Stimulated activated naive CD8-positive, alpha-beta T cell treated with anti-CD3 and anti-CD28 coated beads, Interleukin-15, amount 100 ng/mL, for 72 hours (primary cell): ENCODE results near the gene IGLL5.
A peak's percentile ranks its signal among the peaks of the same experiment; 100 is the strongest.

Source experiments
- ATAC-seq: fragments of 150-1000 bp; cut with Tn5 transposase; 2 replicates; pipeline ENCODE4 v1.10.0; 2021; ENCODE audit warnings: mild to moderate bottlenecking, moderate library complexity
- DNase-seq, 2 donors: peaks; one replicate each; pipeline ENCODE4 v3.0.0; 2021 to 2022
- H3K27ac Mint-ChIP-seq, 2 donors: one replicate each; pipeline ENCODE4 v1.8.0; 2022; ENCODE audit warnings: mild to moderate bottlenecking in 2 of 2, mixed read lengths in 2 of 2, moderate library complexity in 2 of 2
- H3K27me3 Mint-ChIP-seq: one replicate; pipeline ENCODE4 v1.8.0; 2022; ENCODE audit warnings: mixed read lengths
- H3K4me1 Mint-ChIP-seq: one replicate; pipeline ENCODE4 v1.8.0; 2022; ENCODE audit warnings: mild to moderate bottlenecking, mixed read lengths
- H3K4me3 Mint-ChIP-seq, 2 donors: one replicate each; pipeline ENCODE4 v1.8.0; 2022; ENCODE audit warnings: mild to moderate bottlenecking in 2 of 2, mixed read lengths in 2 of 2, moderate library complexity in 1 of 2
- H3K9me3 Mint-ChIP-seq, 2 donors: one replicate each; pipeline ENCODE4 v1.8.0; 2022; ENCODE audit warnings: mixed read lengths in 2 of 2

IGLL5 gene

DNA sequence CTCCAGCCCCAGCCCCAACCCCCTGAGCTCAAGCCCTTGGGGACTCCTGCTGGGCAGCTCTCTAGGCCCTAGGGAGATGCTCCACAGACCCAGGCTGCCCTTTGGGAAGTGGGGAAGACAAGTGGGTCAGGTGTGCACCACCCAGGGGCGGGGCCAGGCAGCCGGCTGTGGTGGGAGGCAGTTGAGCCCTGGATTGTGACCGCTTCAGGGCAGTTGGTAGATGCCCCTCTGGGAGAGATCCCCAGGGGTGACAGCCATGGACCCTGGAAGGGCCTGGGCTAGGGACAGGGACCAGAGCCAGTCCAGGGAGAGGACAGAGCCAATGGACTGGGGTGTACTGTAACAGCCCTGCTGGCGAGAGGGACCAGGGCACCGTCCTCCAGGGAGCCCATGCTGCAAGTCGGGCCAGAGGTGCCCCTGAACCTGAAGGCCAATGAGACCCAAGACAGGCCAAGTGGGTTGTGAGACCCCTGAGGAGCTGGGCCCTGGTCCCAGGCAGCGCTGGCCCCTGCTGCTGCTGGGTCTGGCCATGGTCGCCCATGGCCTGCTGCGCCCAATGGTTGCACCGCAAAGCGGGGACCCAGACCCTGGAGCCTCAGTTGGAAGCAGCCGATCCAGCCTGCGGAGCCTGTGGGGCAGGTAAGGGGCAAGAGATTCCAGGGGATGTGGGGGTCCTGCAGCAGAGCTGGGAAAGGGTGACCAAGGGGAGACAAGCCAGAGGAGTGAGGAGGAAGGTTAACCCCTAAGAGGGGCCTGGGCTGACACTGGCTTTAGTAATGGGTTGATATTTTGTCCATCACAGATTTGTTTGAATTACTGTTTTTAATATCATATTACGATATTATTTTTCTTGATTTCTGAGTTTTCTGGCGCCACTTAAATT is at the start of gene IGLL5:
TSS of gene IGLL5 (plus strand) at position 196 of the 883 bp plus-strand sequence. CDS start at position 434, 238 bp downstream.
- no peak for DNase-seq
- peaks cover 30% of the 10 kb centered on the region for H3K4me1 Mint-ChIP-seq
- ATAC-seq = no peak
- peaks cover 56% of the 10 kb centered on the region for H3K27me3 Mint-ChIP-seq
- H3K9me3 Mint-ChIP-seq = no peaks in the 10 kb centered on the region
- H3K4me3 Mint-ChIP-seq = no peak within 1 kb of the TSS
- no peak within 1 kb of the TSS for H3K27ac Mint-ChIP-seq

DNA sequence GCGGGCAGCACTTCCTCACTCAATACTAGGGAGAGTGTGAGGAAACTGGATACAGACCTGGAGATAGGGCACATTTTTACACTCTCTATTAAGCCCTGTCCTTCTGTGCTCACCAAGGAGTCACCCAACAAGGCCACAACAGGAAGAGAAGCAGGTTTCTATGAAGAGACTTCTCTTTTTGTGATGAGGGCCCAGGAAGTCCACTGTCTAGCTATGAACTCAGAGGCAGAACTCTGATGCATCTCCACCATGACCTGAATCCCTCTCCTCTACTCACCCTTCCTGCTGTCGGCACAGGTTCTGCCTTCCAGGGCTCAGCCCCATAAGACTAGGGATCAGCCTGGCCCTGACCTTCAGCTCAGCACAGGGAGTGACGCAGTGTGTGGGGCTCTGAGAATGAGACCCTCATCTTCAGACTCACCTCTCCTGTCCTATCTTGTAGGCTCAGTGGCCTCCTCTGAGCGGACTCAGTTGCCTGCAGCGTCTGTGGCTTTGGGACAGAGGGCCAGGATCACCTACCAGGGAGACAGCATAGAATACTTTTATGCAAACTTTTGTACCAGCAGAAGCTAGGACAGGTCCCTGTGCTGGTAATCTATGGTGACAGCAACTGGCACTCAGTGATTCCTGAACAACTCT is 49.3 kb upstream of the IGLL5 start:
- no peak for ATAC-seq
- no peak overlapping the region for H3K4me3 Mint-ChIP-seq
- H3K27ac Mint-ChIP-seq = no peak overlapping the region
- H3K4me1 Mint-ChIP-seq = peaks cover 23% of the 10 kb centered on the region
- no peak for DNase-seq
- H3K9me3 Mint-ChIP-seq = no peaks in the 10 kb centered on the region
- H3K27me3 Mint-ChIP-seq = no peaks in the 10 kb centered on the region

DNA sequence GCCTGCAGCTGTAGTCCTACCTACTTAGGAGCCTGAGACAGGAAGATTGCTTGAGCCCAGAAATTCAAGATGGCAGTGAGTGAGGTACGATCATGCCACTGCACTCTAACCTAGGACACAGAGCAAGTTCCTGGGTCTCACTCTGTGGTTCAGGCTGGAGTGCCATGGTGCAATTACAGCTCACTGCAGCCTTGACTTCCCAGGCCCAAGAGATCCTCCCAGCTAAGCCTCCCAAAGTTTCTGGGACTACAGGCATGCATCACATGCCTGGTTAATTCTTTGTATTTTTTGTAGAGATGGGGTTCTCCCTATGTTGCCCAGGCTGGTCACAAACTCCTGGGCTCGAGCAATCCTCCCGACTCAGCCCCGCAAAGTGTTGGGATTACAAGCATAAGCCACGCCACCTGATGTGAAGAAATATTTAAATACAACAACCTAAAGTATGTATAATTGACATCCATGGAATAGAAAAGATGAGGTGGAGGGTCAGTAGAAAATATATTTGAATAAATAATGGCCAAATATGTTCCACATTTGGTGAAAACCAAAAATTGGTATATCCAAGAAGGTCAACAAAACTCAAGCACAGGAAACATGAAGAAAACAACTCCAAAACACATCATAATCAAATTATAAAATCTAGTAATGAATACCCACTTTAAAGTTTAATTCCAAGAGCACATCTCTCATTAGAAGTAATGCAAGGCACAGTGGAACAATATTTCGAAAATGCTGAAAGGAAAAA is 47.9 kb upstream of the IGLL5 start:
- H3K4me3 Mint-ChIP-seq = no peak overlapping the region
- DNase-seq (no peak), ATAC-seq (no peak)
- H3K27me3 Mint-ChIP-seq = no peaks in the 10 kb centered on the region
- H3K27ac Mint-ChIP-seq = no peak overlapping the region
- H3K4me1 Mint-ChIP-seq = peaks cover 33% of the 10 kb centered on the region
- H3K9me3 Mint-ChIP-seq = no peaks in the 10 kb centered on the region

DNA sequence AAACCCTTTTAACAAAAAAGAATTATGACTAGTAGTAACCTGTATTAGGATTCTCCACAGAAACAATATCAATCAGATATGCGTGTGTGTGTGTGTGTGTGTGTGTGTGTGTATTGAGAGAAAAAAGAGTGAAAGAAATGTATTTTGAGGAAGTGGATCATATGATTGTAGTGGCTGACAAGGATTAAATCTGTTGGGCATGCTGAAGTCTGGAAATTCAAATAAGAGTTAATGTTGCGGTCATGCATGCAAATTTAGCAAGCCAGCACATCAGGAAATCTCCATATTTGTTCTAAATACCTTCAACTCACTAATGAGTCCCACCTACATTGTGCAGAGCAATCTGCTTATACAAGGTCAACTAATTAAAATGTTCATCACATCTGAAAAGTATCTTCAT is 46.8 kb upstream of the IGLL5 start:
- ATAC-seq (no peak), DNase-seq (no peak)
- Mint-ChIP-seq H3K4me1 (peaks cover 37% of the 10 kb centered on the region), H3K4me3 (no peak overlapping the region), H3K27ac (no peak overlapping the region), H3K9me3 (no peaks in the 10 kb centered on the region), H3K27me3 (no peaks in the 10 kb centered on the region)

DNA sequence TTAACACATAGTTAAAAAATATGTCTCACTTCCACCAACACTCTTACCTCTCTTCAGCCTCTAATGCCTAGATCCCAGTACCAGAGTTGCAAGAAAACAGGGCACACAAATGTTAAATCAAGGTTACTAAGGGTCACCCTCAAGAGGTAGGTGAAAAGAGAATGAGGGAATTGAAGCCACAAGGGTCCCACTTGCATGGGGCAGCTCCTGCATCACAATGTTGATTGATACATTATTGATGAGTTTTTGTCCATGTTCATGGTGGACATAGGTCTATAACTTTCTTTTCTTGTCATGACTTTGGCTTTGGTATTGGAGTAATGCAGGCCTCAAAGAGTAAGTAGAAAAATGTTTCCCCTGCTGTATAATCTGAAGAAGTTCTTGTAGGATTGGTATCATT is 46.0 kb upstream of the IGLL5 start:
- Mint-ChIP-seq H3K27ac (no peak overlapping the region), H3K4me1 (peaks cover 37% of the 10 kb centered on the region), H3K9me3 (no peaks in the 10 kb centered on the region), H3K4me3 (no peak overlapping the region), H3K27me3 (no peaks in the 10 kb centered on the region)
- ATAC-seq (no peak), DNase-seq (no peak)

DNA sequence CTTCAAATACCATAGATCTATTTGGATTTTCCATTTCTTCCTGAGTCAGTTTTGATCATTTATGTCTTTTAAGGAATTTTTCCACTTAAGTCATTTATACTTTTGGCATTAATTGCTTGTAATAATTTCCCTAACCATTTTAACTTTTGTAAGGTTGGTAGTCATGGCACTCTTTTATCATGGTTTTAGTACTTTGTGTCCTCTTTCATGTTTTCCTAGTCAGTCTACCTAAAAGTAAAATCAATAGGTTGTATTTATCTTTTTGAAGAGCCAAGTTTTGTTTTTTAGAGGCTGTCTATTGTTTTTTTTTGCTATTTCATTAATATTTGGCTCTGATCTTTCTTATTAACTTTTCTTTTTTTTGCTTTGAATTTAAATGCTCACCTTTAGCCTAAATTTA is 45.5 kb upstream of the IGLL5 start:
- no peak for DNase-seq
- no peaks in the 10 kb centered on the region for H3K27me3 Mint-ChIP-seq
- no peaks in the 10 kb centered on the region for H3K9me3 Mint-ChIP-seq
- no peak overlapping the region for H3K27ac Mint-ChIP-seq
- peaks cover 33% of the 10 kb centered on the region for H3K4me1 Mint-ChIP-seq
- no peak overlapping the region for H3K4me3 Mint-ChIP-seq
- ATAC-seq = no peak

DNA sequence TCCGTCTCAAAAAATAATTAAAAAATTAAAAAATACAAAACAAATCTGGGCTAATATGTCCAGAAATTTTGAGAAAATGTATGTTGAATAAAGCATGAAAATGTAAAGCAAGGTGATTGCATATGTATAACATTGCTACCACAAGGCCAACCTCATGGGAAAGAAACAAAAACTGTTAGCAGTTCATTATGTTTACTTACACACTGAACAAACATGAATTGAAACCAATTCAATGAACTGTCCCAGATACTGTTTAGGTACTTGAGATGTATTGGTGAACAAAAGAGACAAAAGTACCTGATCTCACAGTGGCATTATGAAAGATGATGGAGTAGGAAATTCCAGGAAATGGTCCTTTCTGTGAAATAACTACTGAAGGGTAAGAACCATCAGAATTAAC is 43.8 kb upstream of the IGLL5 start:
- no peak overlapping the region for H3K4me3 Mint-ChIP-seq
- no peak overlapping the region for H3K27ac Mint-ChIP-seq
- H3K4me1 Mint-ChIP-seq = peaks cover 27% of the 10 kb centered on the region
- ATAC-seq (no peak), DNase-seq (no peak)
- H3K9me3 Mint-ChIP-seq = no peaks in the 10 kb centered on the region
- no peaks in the 10 kb centered on the region for H3K27me3 Mint-ChIP-seq

DNA sequence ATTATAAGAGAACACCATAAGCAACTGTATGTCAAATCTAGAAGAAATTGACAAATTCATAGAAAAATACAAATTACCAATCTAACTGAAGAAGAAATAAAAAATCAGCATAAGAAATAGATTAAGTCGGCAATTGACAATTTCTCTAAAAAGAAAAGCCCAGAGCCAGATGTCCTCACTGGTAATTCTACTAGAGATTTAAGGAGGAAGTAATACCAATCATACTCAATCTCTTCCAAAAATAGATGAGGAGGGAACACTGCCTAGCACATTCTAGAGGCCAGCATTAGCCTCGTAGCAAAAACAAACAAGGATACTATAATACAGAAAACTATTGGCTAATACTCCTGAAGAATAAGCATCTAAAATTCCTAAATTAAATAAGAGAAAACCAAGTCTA is 40.4 kb upstream of the IGLL5 start:
- H3K27ac Mint-ChIP-seq = no peak overlapping the region
- H3K27me3 Mint-ChIP-seq = no peaks in the 10 kb centered on the region
- no peaks in the 10 kb centered on the region for H3K9me3 Mint-ChIP-seq
- ATAC-seq = no peak
- DNase-seq = no peak
- peaks cover 24% of the 10 kb centered on the region for H3K4me1 Mint-ChIP-seq
- no peak overlapping the region for H3K4me3 Mint-ChIP-seq

DNA sequence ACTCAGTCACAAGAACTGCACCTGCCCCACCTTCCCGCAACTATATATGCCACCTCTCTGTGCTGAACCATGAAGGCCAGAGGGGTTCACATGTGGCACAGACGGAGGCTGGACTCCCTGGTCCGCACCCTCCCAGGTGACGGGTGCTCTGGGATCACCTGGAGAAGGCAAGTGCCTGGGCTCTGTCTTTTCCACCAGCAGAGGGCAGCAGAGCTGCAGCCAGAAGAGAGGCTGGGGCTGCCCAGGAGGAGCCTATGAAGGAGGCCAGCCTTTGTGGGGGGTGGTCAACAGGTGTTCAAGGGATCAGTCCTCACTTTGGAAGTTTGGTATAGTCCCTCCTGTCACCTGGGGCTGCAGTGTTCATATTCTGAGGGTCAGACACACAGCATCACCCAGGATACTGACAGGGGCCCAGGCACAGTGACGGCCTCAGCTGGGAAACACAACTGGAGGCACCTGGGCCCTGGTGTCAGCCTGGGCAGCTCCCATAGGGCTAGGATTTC is 39.2 kb upstream of the IGLL5 start:
- Mint-ChIP-seq H3K27me3 (no peaks in the 10 kb centered on the region), H3K4me1 (peaks cover 24% of the 10 kb centered on the region), H3K27ac (no peak overlapping the region), H3K9me3 (no peaks in the 10 kb centered on the region), H3K4me3 (no peak overlapping the region)
- ATAC-seq (peak; percentile 85), DNase-seq (peak; percentile 59 to 70)

DNA sequence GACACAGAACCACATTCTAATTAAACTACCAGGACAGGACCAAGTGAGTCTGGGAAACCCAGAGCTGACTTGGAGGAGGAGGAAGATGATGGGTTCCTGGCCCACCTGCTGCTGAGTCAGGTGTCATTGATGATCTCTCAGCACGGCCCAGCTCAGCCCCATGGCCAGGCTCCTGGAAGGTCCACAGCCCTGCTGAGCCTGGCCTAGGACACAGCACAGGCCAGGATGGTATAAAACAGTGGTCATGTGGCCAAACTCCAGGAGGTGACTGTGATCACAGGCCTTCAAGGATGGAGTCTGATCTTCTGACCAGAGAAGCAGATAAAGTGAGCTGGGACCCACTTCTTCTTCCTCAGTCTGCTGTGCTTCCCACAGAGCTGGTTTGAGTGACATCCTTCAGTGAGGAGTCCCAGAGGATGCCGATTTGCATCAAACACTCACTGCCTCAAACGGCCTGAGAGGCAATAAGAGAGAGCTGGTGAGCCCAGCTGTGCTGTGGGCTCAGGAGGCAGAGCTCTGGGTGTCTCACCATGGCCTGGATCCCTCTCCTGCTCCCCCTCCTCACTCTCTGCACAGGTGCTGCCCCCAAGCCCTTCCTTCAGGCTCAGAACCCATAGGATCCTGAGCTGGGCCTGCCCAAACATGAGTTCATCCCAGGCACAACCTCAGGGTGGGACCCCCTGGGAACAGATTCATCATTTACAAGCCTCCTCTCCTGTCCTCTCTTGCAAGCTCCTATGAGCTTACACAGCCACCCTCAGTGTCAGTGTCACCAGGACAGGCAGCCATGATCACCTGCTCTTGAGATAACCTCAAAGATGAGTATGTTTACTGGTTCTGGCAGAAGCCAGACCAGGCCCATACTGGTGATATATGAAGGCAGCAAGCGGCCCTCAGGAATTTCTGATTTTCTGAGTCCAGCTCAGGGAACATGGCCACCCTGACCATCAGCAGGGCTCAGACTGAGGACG is 37.7 kb upstream of the IGLL5 start:
- no peaks in the 10 kb centered on the region for H3K27me3 Mint-ChIP-seq
- ATAC-seq = no peak
- DNase-seq = no peak
- H3K4me1 Mint-ChIP-seq = peaks cover 13% of the 10 kb centered on the region
- no peaks in the 10 kb centered on the region for H3K9me3 Mint-ChIP-seq
- no peak overlapping the region for H3K27ac Mint-ChIP-seq
- no peak overlapping the region for H3K4me3 Mint-ChIP-seq

DNA sequence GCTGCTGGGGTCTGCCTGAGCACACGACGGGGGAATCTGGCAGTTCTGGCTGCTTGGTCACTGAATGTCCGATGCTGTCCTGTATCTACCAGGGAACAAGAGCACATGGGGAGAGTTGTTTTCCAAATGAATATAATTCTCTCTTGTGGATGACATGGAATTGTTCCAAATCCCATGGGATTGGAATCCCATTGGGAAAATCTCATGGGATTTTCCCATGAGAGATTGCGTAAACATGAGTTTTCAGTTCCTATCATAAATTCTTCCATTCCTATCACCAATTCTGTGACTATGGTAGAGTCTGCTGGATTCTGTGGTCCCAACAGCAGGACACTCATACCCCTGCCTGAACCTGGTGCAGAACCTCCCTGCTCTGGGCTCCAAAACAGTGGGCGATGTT is 35.6 kb upstream of the IGLL5 start:
- H3K27ac Mint-ChIP-seq = no peak overlapping the region
- DNase-seq = no peak
- no peaks in the 10 kb centered on the region for H3K9me3 Mint-ChIP-seq
- no peak for ATAC-seq
- H3K27me3 Mint-ChIP-seq = no peaks in the 10 kb centered on the region
- H3K4me1 Mint-ChIP-seq = peaks cover 13% of the 10 kb centered on the region
- no peak overlapping the region for H3K4me3 Mint-ChIP-seq

DNA sequence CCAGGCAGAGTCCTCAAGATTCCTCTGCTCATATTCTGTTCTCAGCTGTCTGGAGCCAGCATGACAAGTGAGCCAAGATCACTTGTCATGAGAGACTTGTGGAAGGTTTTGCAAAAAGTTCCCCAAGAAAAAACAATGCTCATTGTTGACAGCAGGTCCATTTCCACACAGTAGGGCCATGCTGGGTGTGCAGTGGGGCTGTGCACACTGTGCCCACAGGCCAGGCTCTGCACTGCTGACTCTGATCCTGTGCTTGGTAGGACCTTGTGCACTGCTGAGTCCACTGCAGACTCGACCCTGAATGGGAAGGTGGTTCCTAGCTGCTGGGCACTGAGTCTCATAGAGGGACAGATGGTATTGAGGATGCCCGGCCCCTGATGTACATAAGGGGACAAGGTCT is 33.9 kb upstream of the IGLL5 start:
- no peak for ATAC-seq
- H3K27me3 Mint-ChIP-seq = no peaks in the 10 kb centered on the region
- H3K9me3 Mint-ChIP-seq = no peaks in the 10 kb centered on the region
- no peak overlapping the region for H3K27ac Mint-ChIP-seq
- peaks cover 16% of the 10 kb centered on the region for H3K4me1 Mint-ChIP-seq
- H3K4me3 Mint-ChIP-seq = no peak overlapping the region
- no peak for DNase-seq

DNA sequence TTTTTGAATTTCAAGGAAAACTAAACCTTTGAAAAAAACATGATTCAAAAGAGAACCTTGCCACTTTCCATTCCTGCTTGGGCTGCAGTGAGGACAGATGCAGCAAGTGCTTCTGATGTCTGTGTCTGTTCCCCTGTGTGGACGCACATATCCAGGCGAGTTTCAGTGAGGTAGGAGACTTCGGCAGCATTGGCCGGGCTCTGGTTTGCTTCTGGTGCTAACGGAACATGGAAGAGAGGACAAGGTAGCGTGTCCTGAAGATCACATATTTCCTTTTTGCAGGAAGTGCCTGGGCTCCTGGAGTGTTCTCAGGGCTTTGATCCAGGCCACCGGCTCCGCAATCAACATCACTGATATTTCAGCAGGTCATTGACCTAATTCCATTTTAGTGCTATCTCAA is 33.1 kb upstream of the IGLL5 start:
- Mint-ChIP-seq H3K9me3 (no peaks in the 10 kb centered on the region), H3K4me1 (peaks cover 16% of the 10 kb centered on the region), H3K27me3 (no peaks in the 10 kb centered on the region), H3K27ac (no peak overlapping the region), H3K4me3 (no peak overlapping the region)
- ATAC-seq (no peak), DNase-seq (no peak)

DNA sequence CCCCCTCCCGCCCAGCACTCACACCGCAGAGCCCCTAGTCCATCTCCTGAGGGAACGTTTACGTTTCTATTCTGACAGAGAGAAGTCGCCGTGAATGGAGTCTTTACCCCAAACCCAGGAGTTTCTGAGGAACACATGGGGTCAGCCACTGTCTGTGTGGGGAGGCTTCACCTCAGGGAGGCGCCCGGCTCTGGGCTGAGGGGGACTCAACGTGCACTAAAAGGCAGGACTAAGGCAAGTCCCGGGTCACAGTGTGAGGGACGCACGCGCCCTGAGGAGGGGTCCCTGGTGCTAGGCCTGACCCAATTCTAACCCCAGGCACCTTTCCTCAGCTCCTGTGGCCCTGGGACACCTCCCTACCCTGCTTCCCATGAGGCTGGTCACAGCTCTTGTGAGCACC is 32.5 kb upstream of the IGLL5 start:
- Mint-ChIP-seq H3K4me1 (peaks cover 16% of the 10 kb centered on the region), H3K9me3 (no peaks in the 10 kb centered on the region), H3K27me3 (no peaks in the 10 kb centered on the region), H3K4me3 (no peak overlapping the region), H3K27ac (no peak overlapping the region)
- ATAC-seq = no peak
- no peak for DNase-seq
